HEK293 (cell line): Measurements from ENCODE around the gene CCM2.

ENCODE experiments used
- YY1 ChIP-seq: fragments of 450-650 bp; formaldehyde crosslinking; IDR thresholded peaks from 2 replicates; pipeline ENCODE4 v1.5.1; 2018; ENCODE audit warnings: missing biosample characterization, missing genetic modification characterization
- TF ChIP-seq, protein P1 (sequence below): fragments of 450-650 bp; formaldehyde crosslinking; IDR thresholded peaks from 2 replicates; pipeline ENCODE4 v1.5.1; 2016; ENCODE audit warnings: missing biosample characterization, missing genetic modification characterization

DNA sequence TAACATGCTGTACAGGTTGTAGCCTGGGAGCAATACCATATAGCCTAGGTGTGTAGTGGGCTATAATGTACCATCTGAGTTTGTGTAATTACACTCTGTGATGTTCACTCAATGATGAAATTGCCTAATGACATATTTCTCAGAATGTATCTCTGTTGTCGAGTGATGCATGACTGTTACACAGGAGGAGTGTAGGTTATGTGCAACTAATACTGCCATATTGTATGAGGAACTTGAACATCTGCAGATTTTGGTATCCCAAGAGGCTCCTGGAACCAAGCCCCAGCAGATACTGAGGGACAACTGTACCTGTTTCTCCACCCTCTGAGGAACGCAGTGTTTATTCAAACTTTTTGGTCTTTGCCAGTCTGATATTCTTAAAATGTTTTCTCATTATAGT lies 50.2 kb downstream of the CCM2 start:
- TF ChIP-seq, protein P1, sequence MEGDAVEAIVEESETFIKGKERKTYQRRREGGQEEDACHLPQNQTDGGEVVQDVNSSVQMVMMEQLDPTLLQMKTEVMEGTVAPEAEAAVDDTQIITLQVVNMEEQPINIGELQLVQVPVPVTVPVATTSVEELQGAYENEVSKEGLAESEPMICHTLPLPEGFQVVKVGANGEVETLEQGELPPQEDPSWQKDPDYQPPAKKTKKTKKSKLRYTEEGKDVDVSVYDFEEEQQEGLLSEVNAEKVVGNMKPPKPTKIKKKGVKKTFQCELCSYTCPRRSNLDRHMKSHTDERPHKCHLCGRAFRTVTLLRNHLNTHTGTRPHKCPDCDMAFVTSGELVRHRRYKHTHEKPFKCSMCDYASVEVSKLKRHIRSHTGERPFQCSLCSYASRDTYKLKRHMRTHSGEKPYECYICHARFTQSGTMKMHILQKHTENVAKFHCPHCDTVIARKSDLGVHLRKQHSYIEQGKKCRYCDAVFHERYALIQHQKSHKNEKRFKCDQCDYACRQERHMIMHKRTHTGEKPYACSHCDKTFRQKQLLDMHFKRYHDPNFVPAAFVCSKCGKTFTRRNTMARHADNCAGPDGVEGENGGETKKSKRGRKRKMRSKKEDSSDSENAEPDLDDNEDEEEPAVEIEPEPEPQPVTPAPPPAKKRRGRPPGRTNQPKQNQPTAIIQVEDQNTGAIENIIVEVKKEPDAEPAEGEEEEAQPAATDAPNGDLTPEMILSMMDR (tag by site-specific recombination) = no peak
- TF ChIP-seq YY1 (tag by site-specific recombination) = no peak
